ENCODE measurements around the gene RTP2.

DNA sequence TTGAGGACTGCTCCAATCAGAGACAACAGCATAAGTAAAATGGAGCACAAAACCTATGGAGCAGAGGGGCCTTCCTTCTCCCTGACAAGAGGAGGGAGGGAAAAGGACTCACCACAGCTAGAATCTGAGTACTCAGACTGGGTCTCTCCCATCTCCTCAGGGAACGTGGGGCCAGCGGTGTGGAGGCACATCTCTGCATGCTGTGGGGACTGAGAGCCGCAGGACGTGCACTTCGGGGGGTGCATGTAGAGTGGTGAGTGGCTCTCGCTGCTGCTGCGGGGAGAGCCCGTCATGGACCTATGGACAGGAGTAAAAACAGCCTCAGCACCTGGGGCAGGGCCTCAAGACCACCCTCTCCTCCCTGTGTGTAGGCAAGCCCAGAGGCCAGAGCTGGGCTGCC is 25.9 kb upstream of the RTP2 start:
- TF ChIP-seq, protein P1, sequence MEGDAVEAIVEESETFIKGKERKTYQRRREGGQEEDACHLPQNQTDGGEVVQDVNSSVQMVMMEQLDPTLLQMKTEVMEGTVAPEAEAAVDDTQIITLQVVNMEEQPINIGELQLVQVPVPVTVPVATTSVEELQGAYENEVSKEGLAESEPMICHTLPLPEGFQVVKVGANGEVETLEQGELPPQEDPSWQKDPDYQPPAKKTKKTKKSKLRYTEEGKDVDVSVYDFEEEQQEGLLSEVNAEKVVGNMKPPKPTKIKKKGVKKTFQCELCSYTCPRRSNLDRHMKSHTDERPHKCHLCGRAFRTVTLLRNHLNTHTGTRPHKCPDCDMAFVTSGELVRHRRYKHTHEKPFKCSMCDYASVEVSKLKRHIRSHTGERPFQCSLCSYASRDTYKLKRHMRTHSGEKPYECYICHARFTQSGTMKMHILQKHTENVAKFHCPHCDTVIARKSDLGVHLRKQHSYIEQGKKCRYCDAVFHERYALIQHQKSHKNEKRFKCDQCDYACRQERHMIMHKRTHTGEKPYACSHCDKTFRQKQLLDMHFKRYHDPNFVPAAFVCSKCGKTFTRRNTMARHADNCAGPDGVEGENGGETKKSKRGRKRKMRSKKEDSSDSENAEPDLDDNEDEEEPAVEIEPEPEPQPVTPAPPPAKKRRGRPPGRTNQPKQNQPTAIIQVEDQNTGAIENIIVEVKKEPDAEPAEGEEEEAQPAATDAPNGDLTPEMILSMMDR (tag by site-specific recombination; IDR thresholded peaks at IDR 0.05), result no peak
- TF ChIP-seq ZBTB17 (tag by site-specific recombination; IDR thresholded peaks at IDR 0.05), result no peak
- TF ChIP-seq ZSCAN30 (tag by site-specific recombination; IDR thresholded peaks at IDR 0.05), result no peak
- TF ChIP-seq, protein P2, sequence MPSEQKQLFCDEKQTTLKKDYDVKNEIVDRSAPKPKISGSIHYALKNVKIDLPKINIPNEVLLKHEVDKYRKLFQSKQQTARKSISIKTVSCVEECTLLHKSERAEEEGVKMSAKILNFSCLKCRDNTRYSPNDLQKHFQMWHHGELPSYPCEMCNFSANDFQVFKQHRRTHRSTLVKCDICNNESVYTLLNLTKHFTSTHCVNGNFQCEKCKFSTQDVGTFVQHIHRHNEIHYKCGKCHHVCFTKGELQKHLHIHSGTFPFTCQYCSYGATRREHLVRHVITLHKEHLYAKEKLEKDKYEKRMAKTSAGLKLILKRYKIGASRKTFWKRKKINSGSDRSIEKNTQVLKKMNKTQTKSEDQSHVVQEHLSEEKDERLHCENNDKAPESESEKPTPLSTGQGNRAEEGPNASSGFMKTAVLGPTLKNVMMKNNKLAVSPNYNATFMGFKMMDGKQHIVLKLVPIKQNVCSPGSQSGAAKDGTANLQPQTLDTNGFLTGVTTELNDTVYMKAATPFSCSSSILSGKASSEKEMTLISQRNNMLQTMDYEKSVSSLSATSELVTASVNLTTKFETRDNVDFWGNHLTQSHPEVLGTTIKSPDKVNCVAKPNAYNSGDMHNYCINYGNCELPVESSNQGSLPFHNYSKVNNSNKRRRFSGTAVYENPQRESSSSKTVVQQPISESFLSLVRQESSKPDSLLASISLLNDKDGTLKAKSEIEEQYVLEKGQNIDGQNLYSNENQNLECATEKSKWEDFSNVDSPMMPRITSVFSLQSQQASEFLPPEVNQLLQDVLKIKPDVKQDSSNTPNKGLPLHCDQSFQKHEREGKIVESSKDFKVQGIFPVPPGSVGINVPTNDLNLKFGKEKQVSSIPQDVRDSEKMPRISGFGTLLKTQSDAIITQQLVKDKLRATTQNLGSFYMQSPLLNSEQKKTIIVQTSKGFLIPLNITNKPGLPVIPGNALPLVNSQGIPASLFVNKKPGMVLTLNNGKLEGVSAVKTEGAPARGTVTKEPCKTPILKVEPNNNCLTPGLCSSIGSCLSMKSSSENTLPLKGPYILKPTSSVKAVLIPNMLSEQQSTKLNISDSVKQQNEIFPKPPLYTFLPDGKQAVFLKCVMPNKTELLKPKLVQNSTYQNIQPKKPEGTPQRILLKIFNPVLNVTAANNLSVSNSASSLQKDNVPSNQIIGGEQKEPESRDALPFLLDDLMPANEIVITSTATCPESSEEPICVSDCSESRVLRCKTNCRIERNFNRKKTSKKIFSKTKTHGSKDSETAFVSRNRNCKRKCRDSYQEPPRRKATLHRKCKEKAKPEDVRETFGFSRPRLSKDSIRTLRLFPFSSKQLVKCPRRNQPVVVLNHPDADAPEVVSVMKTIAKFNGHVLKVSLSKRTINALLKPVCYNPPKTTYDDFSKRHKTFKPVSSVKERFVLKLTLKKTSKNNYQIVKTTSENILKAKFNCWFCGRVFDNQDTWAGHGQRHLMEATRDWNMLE (tag by site-specific recombination; conservative IDR thresholded peaks at IDR 0.05; ENCODE audit: low read depth), result no peak
- TF ChIP-seq EGR2 (tag by site-specific recombination; IDR thresholded peaks at IDR 0.05; ENCODE audit: low read depth), result no peak
- TF ChIP-seq ZNF529 (tag by site-specific recombination; IDR thresholded peaks at IDR 0.05; ENCODE audit: insufficient replicate concordance), result no peak
- TF ChIP-seq, protein P3, sequence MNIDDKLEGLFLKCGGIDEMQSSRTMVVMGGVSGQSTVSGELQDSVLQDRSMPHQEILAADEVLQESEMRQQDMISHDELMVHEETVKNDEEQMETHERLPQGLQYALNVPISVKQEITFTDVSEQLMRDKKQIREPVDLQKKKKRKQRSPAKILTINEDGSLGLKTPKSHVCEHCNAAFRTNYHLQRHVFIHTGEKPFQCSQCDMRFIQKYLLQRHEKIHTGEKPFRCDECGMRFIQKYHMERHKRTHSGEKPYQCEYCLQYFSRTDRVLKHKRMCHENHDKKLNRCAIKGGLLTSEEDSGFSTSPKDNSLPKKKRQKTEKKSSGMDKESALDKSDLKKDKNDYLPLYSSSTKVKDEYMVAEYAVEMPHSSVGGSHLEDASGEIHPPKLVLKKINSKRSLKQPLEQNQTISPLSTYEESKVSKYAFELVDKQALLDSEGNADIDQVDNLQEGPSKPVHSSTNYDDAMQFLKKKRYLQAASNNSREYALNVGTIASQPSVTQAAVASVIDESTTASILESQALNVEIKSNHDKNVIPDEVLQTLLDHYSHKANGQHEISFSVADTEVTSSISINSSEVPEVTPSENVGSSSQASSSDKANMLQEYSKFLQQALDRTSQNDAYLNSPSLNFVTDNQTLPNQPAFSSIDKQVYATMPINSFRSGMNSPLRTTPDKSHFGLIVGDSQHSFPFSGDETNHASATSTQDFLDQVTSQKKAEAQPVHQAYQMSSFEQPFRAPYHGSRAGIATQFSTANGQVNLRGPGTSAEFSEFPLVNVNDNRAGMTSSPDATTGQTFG (tag by site-specific recombination; IDR thresholded peaks at IDR 0.05; ENCODE audit: borderline replicate concordance), result no peak
- TF ChIP-seq ZNF19 (tag by site-specific recombination; IDR thresholded peaks at IDR 0.05; ENCODE audit: low read depth), result no peak
- TF ChIP-seq, protein P4, sequence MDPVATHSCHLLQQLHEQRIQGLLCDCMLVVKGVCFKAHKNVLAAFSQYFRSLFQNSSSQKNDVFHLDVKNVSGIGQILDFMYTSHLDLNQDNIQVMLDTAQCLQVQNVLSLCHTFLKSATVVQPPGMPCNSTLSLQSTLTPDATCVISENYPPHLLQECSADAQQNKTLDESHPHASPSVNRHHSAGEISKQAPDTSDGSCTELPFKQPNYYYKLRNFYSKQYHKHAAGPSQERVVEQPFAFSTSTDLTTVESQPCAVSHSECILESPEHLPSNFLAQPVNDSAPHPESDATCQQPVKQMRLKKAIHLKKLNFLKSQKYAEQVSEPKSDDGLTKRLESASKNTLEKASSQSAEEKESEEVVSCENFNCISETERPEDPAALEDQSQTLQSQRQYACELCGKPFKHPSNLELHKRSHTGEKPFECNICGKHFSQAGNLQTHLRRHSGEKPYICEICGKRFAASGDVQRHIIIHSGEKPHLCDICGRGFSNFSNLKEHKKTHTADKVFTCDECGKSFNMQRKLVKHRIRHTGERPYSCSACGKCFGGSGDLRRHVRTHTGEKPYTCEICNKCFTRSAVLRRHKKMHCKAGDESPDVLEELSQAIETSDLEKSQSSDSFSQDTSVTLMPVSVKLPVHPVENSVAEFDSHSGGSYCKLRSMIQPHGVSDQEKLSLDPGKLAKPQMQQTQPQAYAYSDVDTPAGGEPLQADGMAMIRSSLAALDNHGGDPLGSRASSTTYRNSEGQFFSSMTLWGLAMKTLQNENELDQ (tag by site-specific recombination; IDR thresholded peaks at IDR 0.05; ENCODE audit: low read depth), result no peak
